Adipose tissue (tissue), 3 donors: ENCODE measurements around the gene DEK. TPM values are rescaled to one million over a fixed set of nuclear protein-coding genes. Genes with fewer than 3 reads are reported as not detected.

Source experiments
- H3K27ac ChIP-seq: one replicate; pipeline ENCODE4 v1.5.1; 2013; ENCODE audit warnings: low read depth, low read length
- WGBS, 3 donors: extraction: QIAGEN DNeasy Blood & Tissue Kit; methylation state at CpG; one replicate each; pipeline ENCODE4 v1.1.7; 2013; 5-methylcytosine and 5-hydroxymethylcytosine counted together
- polyA plus RNA-seq, 3 donors: library from polyadenylated mRNA; stranded (reverse); fragments of 200-250 nt; gene quantifications; one replicate each; pipeline ENCODE4 v1.2.3, GENCODE V29; 2013
- donor health status: healthy with polysubstance abuse.
- donor health status: Bipolar disorder and iron deficiency.
- donor health status: healthy.

The DEK gene
- polyA plus RNA-seq, 3 donors, result 16.1 to 53.3 (median 31.0) TPM

DNA sequence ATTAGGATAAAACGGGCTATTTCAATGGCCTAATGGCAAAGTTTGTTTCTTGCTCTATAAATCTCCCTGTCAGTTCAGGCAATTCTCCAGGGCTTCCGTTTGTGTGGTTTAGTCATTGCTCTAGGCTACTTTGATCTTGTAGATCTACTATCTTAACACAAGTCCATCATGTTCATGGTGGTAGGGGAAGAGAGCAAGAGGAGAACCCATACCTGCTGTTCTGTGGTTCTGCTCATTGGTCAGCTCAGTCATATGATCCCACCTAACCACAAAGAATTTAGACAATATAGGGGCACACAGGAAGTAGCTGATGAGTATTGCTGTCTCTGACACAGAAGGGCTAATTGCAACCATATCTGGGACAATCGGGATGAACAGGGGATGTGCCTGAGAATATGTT lies 4.9 kb upstream of the DEK start:
- WGBS, 3 donors, result 11 to 29% (median 21%) methylated on average over 3 of the region's 3 CpGs

DNA sequence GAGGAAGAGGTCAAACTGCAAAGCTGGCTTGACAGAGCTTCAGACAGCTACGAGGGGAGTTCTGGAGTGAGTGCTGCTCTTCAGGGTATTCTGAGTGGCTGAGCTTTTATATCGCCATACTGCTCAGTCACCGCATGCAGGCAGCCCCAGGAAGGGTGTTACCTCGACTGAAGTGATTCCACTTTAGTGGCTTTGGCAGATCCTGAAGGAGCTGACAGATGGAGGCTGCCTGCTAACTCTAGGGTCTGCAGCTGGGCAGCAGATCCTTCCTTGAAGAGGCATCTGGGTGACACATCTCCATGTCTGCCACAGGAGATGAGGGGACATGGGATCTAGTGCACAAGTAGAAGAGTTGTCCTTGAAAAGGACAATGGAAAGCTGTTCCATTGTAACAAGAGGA lies 3.7 kb upstream of the DEK start:
- WGBS, 3 donors, result 71 to 81% (median 78%) methylated on average over 4 of the region's 4 CpGs
- no peak overlapping the region for H3K27ac ChIP-seq

More for the DNA sequence above, 4.9 kb upstream of the DEK start:
- H3K27ac ChIP-seq, result no peak overlapping the region

DNA sequence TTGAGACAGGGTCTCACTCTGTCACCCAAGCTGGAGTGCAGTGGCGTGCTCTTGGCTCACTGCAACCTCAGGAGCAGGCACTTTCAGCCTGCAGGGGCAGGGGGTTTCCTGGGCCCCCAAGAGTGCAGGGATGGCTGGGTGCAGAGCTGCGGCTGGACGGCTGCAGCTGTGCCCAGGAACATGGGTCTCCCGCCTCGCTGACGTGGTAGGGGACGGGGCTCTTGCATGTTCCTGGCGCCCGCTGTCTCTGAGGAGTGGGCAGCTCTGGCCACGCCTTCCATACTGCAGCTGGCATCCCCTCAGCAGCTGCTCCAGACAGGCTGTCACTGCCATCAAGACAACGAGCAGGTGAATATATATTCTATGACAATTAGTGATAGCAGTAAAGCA lies 2.2 kb upstream of the DEK start:
- no peak overlapping the region for H3K27ac ChIP-seq
- 90 to 98% (median 91%) methylated on average over 11 of the region's 11 CpGs for WGBS, 3 donors

DNA sequence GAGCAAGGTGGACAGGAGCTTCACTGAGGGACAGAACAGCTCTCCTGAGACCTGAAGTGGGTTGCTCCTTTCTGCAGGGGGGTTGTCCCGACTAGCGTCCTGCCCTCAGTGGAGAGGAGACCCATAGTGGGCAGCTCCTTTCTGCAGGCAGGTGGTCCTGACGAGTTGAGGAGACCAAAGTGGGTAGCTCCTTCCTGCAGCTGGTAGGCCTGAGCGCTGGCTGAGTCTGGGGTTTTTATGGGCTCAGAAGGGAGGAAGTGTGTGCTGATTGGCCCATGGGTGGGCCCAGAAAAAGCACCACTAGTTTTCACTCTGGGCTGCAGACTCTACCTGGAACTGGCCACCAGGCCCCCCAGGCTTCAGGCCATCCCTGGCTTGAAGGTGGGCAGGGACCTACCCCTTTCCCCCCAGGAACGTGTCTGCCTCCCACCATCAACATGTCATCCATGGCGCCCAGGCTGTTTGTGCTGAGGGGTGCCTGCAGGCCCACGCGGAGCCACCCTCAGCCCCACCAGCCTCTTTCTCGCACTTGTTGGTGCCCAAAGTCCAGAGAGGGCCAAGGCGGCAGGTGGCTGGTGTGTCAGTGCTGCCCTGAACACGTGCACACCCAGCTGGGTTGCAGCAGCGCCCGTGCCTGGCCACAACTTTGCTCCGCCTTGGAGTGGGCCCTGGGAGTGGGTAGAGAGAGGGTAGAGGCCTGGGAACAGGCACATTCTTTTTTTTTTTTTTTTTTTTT lies 1.6 kb upstream of the DEK start:
- H3K27ac ChIP-seq, result no peak overlapping the region
- 94 to 97% (median 94%) methylated on average over 14 of the region's 14 CpGs for WGBS, 3 donors

DNA sequence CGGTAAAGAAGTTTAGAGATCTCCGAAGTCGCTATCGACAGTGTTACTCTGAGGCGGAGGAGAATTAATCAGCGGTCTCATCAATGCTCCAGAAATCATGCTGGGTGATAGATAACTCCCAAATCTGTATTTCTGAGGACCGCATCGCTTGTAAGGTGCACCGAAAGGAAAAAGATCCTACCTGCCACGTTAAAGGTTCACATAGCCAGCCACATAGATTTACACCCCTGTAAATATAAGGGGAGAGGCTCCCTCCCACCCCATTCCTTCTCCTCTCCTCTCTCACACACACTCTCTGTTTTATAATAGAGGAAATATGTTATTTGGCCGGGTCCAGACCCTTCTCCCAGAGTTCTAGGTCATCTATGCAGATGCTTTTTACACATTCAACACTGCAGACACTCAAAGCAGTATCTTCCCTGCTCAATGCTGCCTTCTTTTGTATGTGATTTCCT lies 620 bp upstream of the DEK start:
- 2 to 6% (median 2%) methylated on average over 11 of the region's 11 CpGs for WGBS, 3 donors
- peak overlapping the region; percentile 8 for H3K27ac ChIP-seq

DNA sequence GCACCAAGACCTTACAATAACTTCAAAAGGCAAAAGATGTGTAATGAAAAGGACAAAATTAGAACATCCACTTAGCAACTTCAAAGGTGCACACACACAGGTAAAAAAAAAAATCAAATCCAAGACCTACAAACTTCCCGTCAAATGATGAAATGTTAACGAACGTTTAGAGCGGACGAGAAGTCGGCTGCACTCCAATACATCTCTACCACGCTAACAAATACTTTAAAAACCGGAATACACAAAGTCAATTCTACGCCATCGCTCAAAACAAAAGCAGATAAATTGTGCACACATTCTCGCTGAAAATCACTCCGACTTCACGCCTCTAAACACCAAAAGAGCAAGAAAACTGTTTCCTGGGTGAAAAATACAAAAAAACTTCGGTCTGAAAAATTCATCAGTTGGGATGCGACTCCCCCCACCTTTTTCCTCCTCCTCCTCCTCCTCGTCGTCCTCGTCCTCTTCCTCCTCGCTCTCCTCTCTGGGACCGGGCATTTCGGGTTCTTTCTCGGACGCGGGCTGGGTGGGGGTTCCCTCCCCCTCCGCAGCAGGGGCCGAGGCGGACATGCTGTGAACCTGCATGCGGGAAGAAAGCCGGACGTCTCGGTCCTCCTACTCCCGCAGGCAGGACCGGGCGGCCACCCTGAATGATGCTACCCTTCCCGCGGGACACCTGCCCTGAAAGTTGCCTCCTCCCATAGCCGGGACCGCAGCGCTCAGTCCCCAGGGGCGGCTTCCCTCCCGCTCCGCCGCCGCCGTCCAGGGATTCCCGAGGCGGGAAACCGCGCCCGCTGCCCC lies 712 bp downstream of the DEK start:
- WGBS, 3 donors, result 0% methylated on average over 36 to 50 of the region's 50 CpGs
- H3K27ac ChIP-seq, result peak overlapping the region; percentile 51

DNA sequence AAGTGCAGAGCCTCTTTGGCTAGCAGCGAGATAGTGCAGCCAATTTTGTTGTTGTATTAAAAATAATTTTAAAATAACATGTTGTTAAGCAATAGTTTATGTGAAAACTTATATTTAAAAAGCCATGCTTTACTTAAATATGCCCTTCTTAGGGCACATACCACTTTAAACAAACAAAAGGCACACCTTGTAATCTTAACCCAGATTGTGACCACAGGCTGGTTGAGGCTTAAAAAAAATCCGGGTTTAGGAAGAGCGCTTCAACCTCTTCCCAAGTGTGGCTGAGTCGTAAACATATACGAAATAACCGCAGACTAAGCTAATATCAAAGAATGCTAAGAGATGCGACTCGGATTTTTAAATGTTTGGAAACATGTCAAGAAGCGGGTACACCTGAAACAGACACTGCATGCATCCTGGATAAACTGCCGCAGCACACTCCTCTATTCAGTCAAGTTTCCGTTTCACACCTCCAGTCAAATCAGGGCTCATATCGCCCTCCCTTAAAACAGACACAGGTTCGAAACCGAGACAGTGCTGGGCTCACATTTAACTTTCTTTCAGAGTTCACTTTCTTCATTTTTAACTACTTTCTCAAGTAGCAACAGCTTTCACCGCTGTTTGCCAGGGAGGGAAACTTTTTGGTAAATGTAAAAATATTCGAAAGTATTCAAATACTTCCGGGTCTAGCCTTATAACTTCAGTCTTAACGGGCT lies 1.5 kb downstream of the DEK start:
- 8 to 9% (median 8%) methylated on average over 18 of the region's 18 CpGs for WGBS, 3 donors
- H3K27ac ChIP-seq, result no peak overlapping the region

DNA sequence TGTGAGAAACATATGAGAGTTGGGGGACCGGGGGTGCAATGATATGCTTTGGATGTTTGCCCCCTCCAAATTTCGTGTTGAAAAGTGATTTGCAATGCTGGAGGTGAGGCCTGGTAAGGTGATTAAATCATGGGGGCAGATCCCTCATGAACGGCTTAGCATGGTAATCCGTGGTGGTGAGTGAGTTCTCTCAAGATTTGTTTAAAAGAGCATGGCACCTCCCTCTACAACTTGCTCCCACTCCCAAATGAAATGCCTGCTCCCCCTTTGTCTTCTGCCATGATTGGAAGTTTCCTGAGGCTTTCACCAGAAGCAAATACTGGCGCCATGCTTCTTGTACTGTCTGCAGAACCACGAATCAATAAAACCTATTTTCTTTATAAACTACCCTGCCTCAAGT lies 2.5 kb downstream of the DEK start:
- no peak overlapping the region for H3K27ac ChIP-seq
- 76 to 79% (median 79%) methylated on average over 6 of the region's 6 CpGs for WGBS, 3 donors

DNA sequence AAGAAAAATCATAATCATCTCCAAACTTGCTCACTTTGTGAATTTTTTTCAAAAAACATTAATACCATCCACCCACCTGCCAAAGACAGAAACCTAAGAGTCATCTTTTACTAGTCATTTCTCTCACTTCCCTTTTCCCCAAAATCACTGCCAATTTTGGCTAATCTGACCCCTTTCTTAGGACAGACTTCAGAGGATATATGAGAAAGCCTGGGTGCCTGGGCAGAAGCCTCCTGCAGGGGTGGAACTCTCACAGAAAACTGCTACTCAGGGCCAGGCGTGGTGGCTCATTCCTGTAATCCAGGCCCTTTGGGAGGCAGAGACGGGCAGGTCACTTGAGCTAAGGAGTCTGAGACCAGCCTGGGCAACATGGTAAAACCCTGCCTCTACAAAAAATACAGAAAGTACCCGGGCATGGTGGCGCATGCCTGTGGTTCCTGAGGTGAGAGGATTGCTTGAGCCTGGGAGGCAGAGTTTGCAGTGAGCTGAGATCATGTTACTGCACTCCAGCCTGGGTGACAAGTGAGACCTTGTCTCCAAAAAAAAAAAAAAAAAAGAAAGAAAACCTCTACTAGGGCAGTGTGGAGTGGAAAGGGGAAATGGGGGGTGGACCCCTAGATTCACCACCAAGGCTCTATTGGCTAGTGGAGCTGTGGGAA lies 3.8 kb downstream of the DEK start:
- no peak overlapping the region for H3K27ac ChIP-seq
- WGBS, 3 donors, result 58 to 70% (median 69%) methylated on average over 4 of the region's 4 CpGs

DNA sequence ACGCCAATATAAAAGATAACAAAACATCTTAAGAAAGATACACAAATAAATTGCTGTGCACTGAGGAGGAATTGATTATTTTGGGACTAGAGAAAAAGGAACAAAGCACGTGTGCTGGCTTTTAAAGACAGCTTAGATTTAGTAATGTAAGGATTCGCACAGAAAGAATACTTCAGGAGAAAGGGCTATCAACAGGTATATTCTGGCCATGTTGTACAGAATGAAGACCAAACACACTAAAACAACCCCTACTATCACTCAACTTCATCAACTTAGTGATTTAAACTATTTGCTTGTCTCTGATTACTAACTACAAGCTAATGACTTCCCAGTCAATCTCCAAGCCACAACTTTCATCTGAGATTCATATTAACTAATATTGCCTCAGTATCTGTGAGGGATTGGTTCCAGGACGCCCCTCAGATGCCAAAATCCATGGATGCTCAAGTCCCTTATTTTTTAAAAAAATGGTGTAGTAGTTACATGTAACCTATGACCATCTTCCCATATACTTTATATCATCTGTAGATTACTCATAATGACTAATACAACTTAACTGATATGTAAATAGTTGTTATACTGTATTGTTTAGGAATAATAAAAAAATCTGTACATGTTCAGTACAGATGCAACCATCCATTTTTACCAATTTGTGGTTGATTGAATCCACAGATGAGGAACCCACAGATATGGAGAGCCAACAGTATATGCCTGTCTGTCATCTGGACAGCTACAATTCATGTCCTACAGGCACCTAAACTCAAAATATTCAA lies 4.5 kb downstream of the DEK start:
- 83 to 89% (median 88%) methylated on average over 4 of the region's 4 CpGs for WGBS, 3 donors
- no peak overlapping the region for H3K27ac ChIP-seq

DNA sequence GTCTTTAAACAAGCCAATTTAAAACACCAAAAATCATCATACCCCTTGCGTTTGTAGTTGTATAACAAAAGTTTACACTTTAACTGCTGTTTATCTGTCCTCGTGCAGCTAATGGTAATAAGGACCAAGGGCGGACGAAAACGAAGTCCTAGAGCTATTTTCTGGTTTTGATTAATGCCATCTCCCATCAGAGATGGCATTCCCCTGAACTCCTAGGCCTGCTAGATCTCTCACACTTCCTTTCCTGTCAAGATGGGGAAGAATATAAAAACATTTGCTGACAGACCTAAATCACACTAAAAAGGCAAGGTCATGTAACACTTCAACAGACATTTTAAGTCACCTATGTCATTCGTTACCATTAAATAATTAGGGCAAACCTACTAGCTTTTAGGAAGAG lies 9.5 kb downstream of the DEK start:
- no peak overlapping the region for H3K27ac ChIP-seq
- 85 to 87% (median 86%) methylated on average over 6 of the region's 6 CpGs for WGBS, 3 donors

DNA sequence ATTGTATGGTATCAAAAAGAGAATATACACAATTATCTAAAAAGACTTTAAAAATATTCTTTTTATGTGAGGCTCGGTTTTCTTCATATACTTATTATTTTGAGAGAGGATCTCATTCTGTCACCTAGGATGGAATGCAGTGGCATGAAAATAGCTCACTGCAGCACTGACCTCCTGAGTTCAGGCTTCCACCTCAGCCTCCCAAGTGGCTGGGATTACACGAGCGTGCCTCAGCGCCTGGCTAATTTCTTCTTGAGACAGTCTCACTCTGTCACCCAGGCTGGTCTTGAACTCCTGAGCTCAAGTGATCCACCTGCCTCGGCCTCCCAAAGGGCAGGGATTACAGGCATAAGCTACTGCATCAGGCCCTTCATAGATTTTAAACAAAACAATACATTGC lies 10.7 kb downstream of the DEK start:
- H3K27ac ChIP-seq, result no peak overlapping the region
- WGBS, 3 donors, result 87 to 96% (median 89%) methylated on average over 5 of the region's 5 CpGs

DNA sequence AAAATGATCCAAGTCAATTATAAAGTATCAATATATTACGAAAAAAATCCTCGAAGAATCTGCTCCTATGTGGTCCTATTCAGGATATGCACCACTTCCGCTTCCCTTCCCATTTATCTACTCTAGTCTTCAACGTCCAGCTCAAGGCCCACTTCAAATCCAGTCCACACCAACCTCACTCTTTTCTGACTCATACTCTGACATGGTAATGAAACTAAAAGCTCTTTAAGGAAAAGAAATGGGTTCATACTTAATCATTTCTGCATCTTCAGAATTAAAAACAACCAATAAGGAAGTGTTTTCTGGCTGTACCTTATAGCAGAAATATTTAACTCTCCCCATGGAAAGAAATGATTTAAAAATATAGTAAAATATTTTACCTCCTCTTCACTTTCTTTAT lies 15.1 kb downstream of the DEK start:
- H3K27ac ChIP-seq, result no peak overlapping the region
- WGBS, 3 donors, result 87 to 94% (median 93%) methylated on average over 4 of the region's 4 CpGs

DNA sequence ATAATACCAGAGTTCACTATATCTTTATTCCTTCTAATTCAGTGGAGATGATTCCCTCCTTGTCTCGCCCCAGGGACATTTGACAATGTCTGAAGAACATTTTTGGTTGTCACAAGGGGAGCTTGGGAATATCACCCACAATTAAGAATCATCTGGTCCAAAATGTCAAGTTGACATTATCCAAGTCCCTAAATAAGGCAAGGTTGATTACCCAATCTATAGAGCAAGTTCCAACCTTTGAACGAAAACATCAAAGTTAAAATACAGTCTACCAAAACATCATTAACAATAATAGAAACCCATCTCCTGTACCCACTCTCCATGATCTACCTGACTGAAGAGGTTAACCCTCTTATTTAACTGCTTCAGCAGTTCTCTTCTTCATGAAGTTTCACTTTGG lies 15.6 kb downstream of the DEK start:
- 94 to 97% (median 96%) methylated on average over 2 of the region's 2 CpGs for WGBS, 3 donors
- no peak overlapping the region for H3K27ac ChIP-seq

DNA sequence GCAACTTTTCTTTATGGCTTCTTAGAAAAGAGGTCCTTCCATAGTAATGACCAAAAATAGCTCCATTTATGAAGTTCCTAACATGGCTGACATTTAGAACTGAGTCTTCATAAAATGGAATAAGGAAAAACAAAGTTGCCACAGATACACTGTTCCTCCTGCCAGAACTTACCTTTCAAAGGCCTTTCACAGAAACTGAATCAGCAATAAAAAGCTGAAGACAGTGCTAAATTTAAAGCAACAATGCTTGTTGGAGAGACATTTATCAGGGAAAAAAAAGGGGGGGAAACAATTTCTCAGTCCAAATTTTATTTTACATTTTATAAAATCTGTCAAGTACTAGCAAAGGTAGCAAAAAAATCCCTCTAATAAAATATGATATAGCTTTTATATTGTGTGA lies 17.3 kb downstream of the DEK start:
- H3K27ac ChIP-seq, result no peak overlapping the region

DNA sequence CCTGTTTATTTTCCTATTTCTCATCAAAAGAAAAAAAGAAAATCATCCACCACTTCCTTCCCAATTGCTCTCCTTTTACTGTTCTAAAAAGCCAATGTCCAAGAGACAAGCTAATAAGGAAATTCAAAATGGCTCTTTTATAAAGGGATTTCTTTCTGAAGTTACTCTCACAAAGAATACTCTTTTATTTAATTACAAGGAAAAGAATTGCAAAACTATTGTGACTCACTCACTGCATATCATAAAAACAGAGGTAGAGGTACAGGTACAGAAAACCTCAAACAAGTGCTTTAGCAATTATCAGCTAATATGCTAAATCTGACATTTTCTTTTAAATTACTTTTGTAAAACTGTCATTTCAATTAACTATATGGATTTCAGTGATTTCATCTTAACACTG lies 18.1 kb downstream of the DEK start:
- no peak overlapping the region for H3K27ac ChIP-seq

DNA sequence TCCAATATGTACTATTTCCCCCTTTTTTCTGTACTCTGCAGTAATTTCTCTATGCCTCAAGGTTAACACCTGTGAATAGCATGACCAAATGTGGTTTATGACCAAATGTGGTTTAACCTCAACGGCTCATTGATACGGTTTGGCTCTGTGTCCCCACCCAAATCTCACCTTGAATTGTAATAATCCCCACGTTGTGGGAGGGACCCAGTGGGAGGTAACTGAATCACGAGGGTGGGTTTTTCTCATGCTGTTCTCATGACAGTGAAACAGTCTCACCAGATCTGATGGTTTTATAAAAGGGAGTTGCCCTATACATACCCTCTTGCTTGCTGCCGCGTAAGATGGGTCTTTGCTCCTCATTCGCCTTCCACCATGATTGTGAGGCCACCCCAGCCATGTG lies 18.7 kb downstream of the DEK start:
- 79 to 85% (median 85%) methylated on average over 7 of the region's 7 CpGs for WGBS, 3 donors
- no peak overlapping the region for H3K27ac ChIP-seq

DNA sequence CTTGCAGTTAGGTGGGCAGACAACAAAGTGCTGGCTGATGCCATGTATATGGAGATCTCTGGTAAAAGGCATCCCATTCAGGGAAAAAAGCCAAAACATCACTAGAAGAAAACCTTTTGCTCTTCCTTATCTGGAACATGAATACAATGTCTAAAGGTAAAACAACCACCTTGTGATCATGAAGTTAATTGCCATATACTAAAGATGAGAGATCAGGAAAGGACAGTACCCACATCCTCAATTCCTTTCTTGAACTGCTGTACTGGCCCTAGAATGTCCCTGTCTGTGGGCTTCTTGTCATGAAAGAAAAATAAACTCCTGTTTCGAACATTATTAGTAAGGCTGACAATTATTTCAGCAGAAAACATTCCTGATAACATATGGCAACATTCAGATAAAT lies 19.3 kb downstream of the DEK start:
- WGBS, 3 donors, result 86 to 96% (median 92%) methylated on average over 1 of the region's 1 CpG

More for the DNA sequence above, 19.3 kb downstream of the DEK start:
- no peak overlapping the region for H3K27ac ChIP-seq
